BJ (cell line): ENCODE measurements around the gene YOD1. TPM values are rescaled to one million over a fixed set of nuclear protein-coding genes. Genes with fewer than 3 reads are reported as not detected.

Source experiments
- CTCF ChIA-PET: fragments of 350-600 bp; formaldehyde crosslinking; extraction: SDS; loops from one replicate; lab custom pipeline; 2021; ENCODE audit warnings: antibody characterized with exemption, inconsistent platforms; lab: Yijun Ruan, JAX
- POLR2A ChIA-PET: fragments of 300-600 bp; sonication (Branson Sonifier 250); formaldehyde crosslinking; extraction: SDS; loops from one replicate; lab custom pipeline; 2021; ENCODE audit warnings: antibody characterized with exemption; lab: Charles Lee
- DNase-seq: peaks from one replicate; pipeline ENCODE4 v3.0.0-alpha.2; 2011; ENCODE audit warnings: low read depth
- H3K27me3 ChIP-seq: 2 replicates; pipeline ENCODE4 v1.6.0; 2011; ENCODE audit warnings: low read length; ENCODE audit not compliant: control insufficient read depth, insufficient read depth
- H3K36me3 ChIP-seq: 2 replicates; pipeline ENCODE4 v1.5.1; 2011; ENCODE audit warnings: low read length; ENCODE audit not compliant: control insufficient read depth, insufficient read depth
- H3K4me3 ChIP-seq: 2 replicates; pipeline ENCODE4 v1.5.1; 2011; ENCODE audit warnings: low read depth, mild to moderate bottlenecking, control low read depth, low read length
- CTCF ChIP-seq: IDR thresholded peaks from 2 replicates; pipeline ENCODE4 v1.5.1; 2011; ENCODE audit warnings: low read depth, mild to moderate bottlenecking, control low read depth, inconsistent platforms, low read length, moderate library complexity; ENCODE audit not compliant: insufficient read depth
- polyA plus RNA-seq: library from polyadenylated mRNA; depleted of rRNA; stranded (reverse); fragments of >200 nt; gene quantifications from 2 replicates; pipeline ENCODE4 v1.2.3, GENCODE V29; 2011

YOD1 gene
- polyA plus RNA-seq, 1 experiment = 1.2 TPM

GRCh38 chr1:207069061-207069460 is 18.1 kb upstream of the YOD1 start:
- TF ChIP-seq CTCF = no peak
- ChIA-PET CTCF (interaction anchor here (0.8 to 1.0 kb wide), 4 partner anchors 10 to 260 kb away, joined by 3 to 4 read pairs (median 3); no protein-coding TSS in a partner anchor), POLR2A (no interaction called here)
- DNase-seq = no peak
- Histone ChIP-seq H3K4me3 (no peak overlapping the region), H3K27me3 (no peaks in the 10 kb centered on the region), H3K36me3 (no peaks in the 10 kb centered on the region)

- no peak for DNase-seq
- POLR2A ChIA-PET = no interaction called here
- no peaks in the 10 kb centered on the region for H3K36me3 ChIP-seq
- CTCF ChIA-PET = interaction anchor here (0.9 to 1.1 kb wide), 2 partner anchors 8 to 17 kb away, joined by 3 to 5 read pairs; partner anchors contain the start of gene YOD1
- H3K27me3 ChIP-seq = no peaks in the 10 kb centered on the region
- H3K4me3 ChIP-seq = no peak overlapping the region
- TF ChIP-seq CTCF = no peak
Observed at GRCh38 chr1:207067665-207068064, 16.7 kb upstream of the YOD1 start.

- POLR2A ChIA-PET = no interaction called here
- Histone ChIP-seq H3K27me3 (no peaks in the 10 kb centered on the region), H3K36me3 (no peaks in the 10 kb centered on the region), H3K4me3 (no peak overlapping the region)
- no peak for TF ChIP-seq CTCF
- CTCF ChIA-PET = interaction anchor here (0.9 to 1.1 kb wide), 2 partner anchors 8 to 17 kb away, joined by 3 to 5 read pairs; partner anchors contain the start of gene YOD1
- DNase-seq = no peak
Observed at GRCh38 chr1:207067185-207067584, 16.2 kb upstream of the YOD1 start.

GRCh38 chr1:207064561-207064960 is 13.6 kb upstream of the YOD1 start:
- ChIA-PET CTCF (no interaction called here), POLR2A (no interaction called here)
- DNase-seq = no peak
- TF ChIP-seq CTCF = no peak
- no peaks in the 10 kb centered on the region for H3K27me3 ChIP-seq
- H3K4me3 ChIP-seq = no peak overlapping the region
- no peaks in the 10 kb centered on the region for H3K36me3 ChIP-seq

- POLR2A ChIA-PET = no interaction called here
- DNase-seq = no peak
- Histone ChIP-seq H3K27me3 (no peaks in the 10 kb centered on the region), H3K36me3 (no peaks in the 10 kb centered on the region), H3K4me3 (no peak overlapping the region)
- TF ChIP-seq CTCF = no peak
- CTCF ChIA-PET = interaction anchor here (1.0 kb wide), 1 partner anchor 10 kb away, joined by 3 read pairs; no protein-coding TSS in a partner anchor
Observed at GRCh38 chr1:207063014-207063413, 12.0 kb upstream of the YOD1 start.
